ENCODE results near the gene PLD2.
"Not testable (repeated sequence)": the region's sequence is repeated elsewhere in the genome, so short reads cannot be mapped to it uniquely, and the experiment has no call there.

PLD2 gene

GRCh38 chr17:4789701-4789950 lies 17.3 kb upstream of the PLD2 start:
- DNase-seq (ENCODE audit: low read depth in 1 of 2, low spot score in 1 of 2), result no peak

GRCh38 chr17:4789951-4790704 lies 16.8 kb upstream of the PLD2 start:
- peak; percentile 59 to 72 for DNase-seq (ENCODE audit: low read depth in 1 of 2, low spot score in 1 of 2)

GRCh38 chr17:4790705-4791088 lies 16.3 kb upstream of the PLD2 start:
- DNase-seq (ENCODE audit: low read depth in 1 of 2, low spot score in 1 of 2), result no peak

GRCh38 chr17:4795168-4795567 lies 11.8 kb upstream of the PLD2 start:
- DNase-seq (ENCODE audit: low read depth in 1 of 2, low spot score in 1 of 2), result no peak

- no peak for DNase-seq (ENCODE audit: low read depth in 1 of 2, low spot score in 1 of 2)
These were observed 10.4 kb upstream of the PLD2 start for GRCh38 chr17:4796552-4796920.

- no peak for DNase-seq (ENCODE audit: low read depth in 1 of 2, low spot score in 1 of 2)
These were observed 6.3 kb upstream of the PLD2 start for GRCh38 chr17:4800462-4801196.

- DNase-seq (ENCODE audit: low read depth in 1 of 2, low spot score in 1 of 2), result no peak
These were observed 4.7 kb upstream of the PLD2 start, which contains the start of gene C17orf114 for GRCh38 chr17:4802228-4802627. TSS of gene C17orf114 (minus strand) at chr17:4802328.

GRCh38 chr17:4806456-4806776 lies 536 bp upstream of the PLD2 start:
- DNase-seq (ENCODE audit: low read depth in 1 of 2, low spot score in 1 of 2), result no peak

GRCh38 chr17:4807605-4808377 lies 839 bp downstream of the PLD2 start:
- no peak for DNase-seq (ENCODE audit: low read depth in 1 of 2, low spot score in 1 of 2)

- no peak for DNase-seq (ENCODE audit: low read depth in 1 of 2, low spot score in 1 of 2)
These were observed 1.4 kb downstream of the PLD2 start for GRCh38 chr17:4808378-4808767.

- DNase-seq (ENCODE audit: low read depth in 1 of 2, low spot score in 1 of 2), result no peak
These were observed 3.8 kb downstream of the PLD2 start for GRCh38 chr17:4810696-4811290.

GRCh38 chr17:4811471-4811870 lies 4.5 kb downstream of the PLD2 start:
- DNase-seq (ENCODE audit: low read depth in 1 of 2, low spot score in 1 of 2), result no peak

- DNase-seq (ENCODE audit: low read depth in 1 of 2, low spot score in 1 of 2), result no peak
These were observed 5.7 kb downstream of the PLD2 start for GRCh38 chr17:4812690-4813089.

- DNase-seq (ENCODE audit: low read depth in 1 of 2, low spot score in 1 of 2), result no peak
These were observed 8.2 kb downstream of the PLD2 start for GRCh38 chr17:4815043-4815675.

GRCh38 chr17:4816826-4817225 lies 9.9 kb downstream of the PLD2 start:
- no peak for DNase-seq (ENCODE audit: low read depth in 1 of 2, low spot score in 1 of 2)

GRCh38 chr17:4818276-4818675 lies 11.3 kb downstream of the PLD2 start:
- no peak for DNase-seq (ENCODE audit: low read depth in 1 of 2, low spot score in 1 of 2)

- DNase-seq (ENCODE audit: low read depth in 1 of 2, low spot score in 1 of 2), result no peak
These were observed 15.9 kb downstream of the PLD2 start for GRCh38 chr17:4822835-4823234.

GRCh38 chr17:4823373-4824089 lies 16.6 kb downstream of the PLD2 start:
- DNase-seq (ENCODE audit: low read depth in 1 of 2, low spot score in 1 of 2), result no peak

- DNase-seq (ENCODE audit: low read depth in 1 of 2, low spot score in 1 of 2), result no peak
These were observed 20.4 kb downstream of the PLD2 start for GRCh38 chr17:4827399-4827798.

GRCh38 chr17:4832829-4833177 lies 25.9 kb downstream of the PLD2 start:
- DNase-seq (ENCODE audit: low read depth in 1 of 2, low spot score in 1 of 2), result not testable (repeated sequence)

Data from activated CD4-positive, alpha-beta T cell treated with anti-CD3 and anti-CD28 coated beads, Interleukin-2, amount 50 U/mL, for 24 hours (primary cell).